Measurements from ENCODE around the gene POLR3B. TPM values are rescaled to one million over a fixed set of nuclear protein-coding genes. Genes with fewer than 3 reads are reported as not detected.

Gene POLR3B
- total and polyA plus RNA-seq, 9 of the 15 experiments (the other 6 are each of a cell fraction or from before 2014, with no cell fraction given), result 7.6 to 17.9 (median 14.4) TPM

GRCh38 chr12:106317406-106318082 is 40.0 kb upstream of the POLR3B start:
- Histone ChIP-seq H4K20me1 (replicated peaks; ENCODE audit: control insufficient read depth, insufficient read depth, low read length) (no peaks in the 10 kb centered on the region), H2AFZ (ENCODE audit: low read depth, low read length) (no peak overlapping the region), H3K9ac (ENCODE audit: insufficient read depth in 1 of 2, low read depth in 2 of 2, low read length in 2 of 2) (no peak overlapping the region), H3K36me3 (ENCODE audit: control insufficient read depth, insufficient read depth, low read length) (no peaks in the 10 kb centered on the region), H3K9me1 (ENCODE audit: control insufficient read depth, insufficient read depth, low read length) (no peaks in the 10 kb centered on the region), H3K4me2 (ENCODE audit: insufficient read depth, low read length) (no peak overlapping the region), H3K27ac (ENCODE audit: extremely low read depth, low read depth, low read length) (no peak overlapping the region), H3K4me3 (no peak overlapping the region), H3K4me1 (replicated peaks in 1 of 2; ENCODE audit: control insufficient read depth in 2 of 2, insufficient read depth in 2 of 2, low read length in 2 of 2) (no peaks in the 10 kb centered on the region), H3K27me3 (ENCODE audit: control insufficient read depth in 2 of 2, insufficient read depth in 2 of 2, low read length in 2 of 2) (peaks cover 0 to 3% of the 10 kb centered on the region in 2 experiments; a peak in 1 of 5 replicates), H3K9me3 (replicated peaks; ENCODE audit: control insufficient read depth, insufficient read depth, low read depth, low read length) (no peaks in the 10 kb centered on the region), H3K79me2 (ENCODE audit: control insufficient read depth, insufficient read depth, low read length) (no peaks in the 10 kb centered on the region)
- BruUV-seq (replicated peaks), result no TSS peak
- ChIA-PET CTCF (ENCODE audit: low intra/inter-chr PET ratio) (no interaction called here), POLR2A (interaction anchor here (0.7 kb wide), 1 partner anchor 11 kb away, joined by 4 read pairs; no protein-coding TSS in a partner anchor)
- FAIRE-seq, result no peak
- no peak for DNase-seq (ENCODE audit: extremely low read depth in 1 of 4, low spot score in 3 of 4)
- ATAC-seq, result no peak
- TF ChIP-seq RBM25 (IDR thresholded peaks at IDR 0.05; ENCODE audit: low read depth, low read length, severe bottlenecking) (peak; percentile 65), ZNF3 (CRISPR knock-in tag; IDR thresholded peaks at IDR 0.05) (peak; percentile 76), HDGF (IDR thresholded peaks at IDR 0.05) (no peak), TFAP4 (CRISPR knock-in tag; IDR thresholded peaks at IDR 0.05; ENCODE audit: borderline replicate concordance) (no peak)
- WGBS (ENCODE audit: insufficient coverage, low coverage, missing lambda C conversion rate), result 54% methylated on average over 6 of the region's 6 CpGs
- in situ Hi-C loops (cut with MboI), result no loop called here
- intact Hi-C loops (cut with micrococcal nuclease), result no loop called here

Data from K562 (cell line).